ENCODE data around the gene SHB. TPM values are rescaled to one million over a fixed set of nuclear protein-coding genes. Genes with fewer than 3 reads are reported as not detected.

SHB gene
- 16.8 and 19.9 TPM in 2 replicates for total RNA-seq

GRCh38 chr9:38068701-38069628 is at the start of gene SHB:
Gene SHB, minus strand, starts transcription at chr9:38069227. Its CDS starts 582 bp downstream, at chr9:38068645.
- TF ChIP-seq CTCF (IDR thresholded peaks at IDR 0.05; ENCODE audit: insufficient read depth, low read depth, low read length): peak; percentile 44
- DNase-seq (ENCODE audit: low read depth): peak; percentile 67
- H3K4me3 ChIP-seq (ENCODE audit: low read depth, low read length): peak within 1 kb of the TSS; percentile 87

- H3K4me3 ChIP-seq (ENCODE audit: low read depth, low read length): no peak overlapping the region
- no peak for TF ChIP-seq CTCF (IDR thresholded peaks at IDR 0.05; ENCODE audit: insufficient read depth, low read depth, low read length)
- peak; percentile 34 for DNase-seq (ENCODE audit: low read depth)
These were observed 48.6 kb upstream of the SHB start for GRCh38 chr9:38117651-38118050.

- no peak overlapping the region for H3K4me3 ChIP-seq (ENCODE audit: low read depth, low read length)
- DNase-seq (ENCODE audit: low read depth): no peak
- TF ChIP-seq CTCF (IDR thresholded peaks at IDR 0.05; ENCODE audit: insufficient read depth, low read depth, low read length): no peak
These were observed 45.9 kb upstream of the SHB start for GRCh38 chr9:38114905-38115304.

- no peak for DNase-seq (ENCODE audit: low read depth)
- H3K4me3 ChIP-seq (ENCODE audit: low read depth, low read length): no peak overlapping the region
- TF ChIP-seq CTCF (IDR thresholded peaks at IDR 0.05; ENCODE audit: insufficient read depth, low read depth, low read length): no peak
These were observed 43.4 kb upstream of the SHB start for GRCh38 chr9:38112456-38112855.

GRCh38 chr9:38112049-38112448 is 43.0 kb upstream of the SHB start:
- no peak overlapping the region for H3K4me3 ChIP-seq (ENCODE audit: low read depth, low read length)
- TF ChIP-seq CTCF (IDR thresholded peaks at IDR 0.05; ENCODE audit: insufficient read depth, low read depth, low read length): no peak
- no peak for DNase-seq (ENCODE audit: low read depth)

GRCh38 chr9:38110476-38110875 is 41.4 kb upstream of the SHB start:
- no peak for TF ChIP-seq CTCF (IDR thresholded peaks at IDR 0.05; ENCODE audit: insufficient read depth, low read depth, low read length)
- H3K4me3 ChIP-seq (ENCODE audit: low read depth, low read length): no peak overlapping the region
- no peak for DNase-seq (ENCODE audit: low read depth)
